Peyer's patch (tissue), 4 donors: ENCODE data around the gene OSBPL7. TPM values are rescaled to one million over a fixed set of nuclear protein-coding genes. Genes with fewer than 3 reads are reported as not detected.

Experiments
- DNase-seq, 3 donors: peaks; one replicate each; pipeline ENCODE4 v3.0.0-alpha.2; 2017 to 2019
- H3K27ac ChIP-seq, 4 donors: fragments of 200-600 bp; sonication (generic); one replicate each; pipeline ENCODE4 v1.5.1; 2016 to 2019
- H3K27me3 ChIP-seq, 2 donors: fragments of 200-600 bp; sonication (generic); one replicate each; pipeline ENCODE4 v1.5.1; 2019
- H3K36me3 ChIP-seq, 3 donors: fragments of 200-600 bp; sonication (generic); one replicate each; pipeline ENCODE4 v1.5.1; 2016 to 2019
- H3K4me1 ChIP-seq, 4 donors: fragments of 200-600 bp; sonication (generic); one replicate each; pipeline ENCODE4 v1.5.1; 2016 to 2019
- H3K4me3 ChIP-seq, 4 donors: fragments of 200-600 bp; sonication (generic); 1 replicate in 3 of 4; 2 replicates in 1 of 4; pipeline ENCODE4 v1.5.1; 2016 to 2019; ENCODE audit warnings: mild to moderate bottlenecking in 1 of 4
- H3K9me3 ChIP-seq, 4 donors: fragments of 200-600 bp; sonication (generic); one replicate each; pipeline ENCODE4 v1.5.1; 2016 to 2019; ENCODE audit warnings: mild to moderate bottlenecking in 1 of 4
- CTCF ChIP-seq, 6 experiments: fragments of 450-650 bp in 4 of 6; fragments of 200-600 bp in 2 of 6; sonication (generic) in 1 of 6; IDR thresholded peaks; one replicate each; pipeline ENCODE4 v1.5.1; 2017 to 2019; ENCODE audit warnings: antibody characterized with exemption in 6 of 6, mild to moderate bottlenecking in 3 of 6, moderate library complexity in 1 of 6
- POLR2A ChIP-seq, 2 donors: fragments of 450-650 bp; IDR thresholded peaks; one replicate each; pipeline ENCODE4 v1.5.1; 2017; ENCODE audit warnings: antibody characterized with exemption in 2 of 2, mild to moderate bottlenecking in 2 of 2, moderate library complexity in 2 of 2
- total RNA-seq, 4 donors: library from RNA; depleted of rRNA; stranded (reverse); fragments of >200 nt; gene quantifications; one replicate each; pipeline ENCODE4 v1.1.0, GENCODE V29; 2016

The OSBPL7 gene
- total RNA-seq, 4 donors from 2014 or later = 31.4 to 104 (median 70.9) TPM

- Histone ChIP-seq H3K9me3 (no peaks in the 10 kb centered on the region), H3K4me1 (peaks cover 0 to 31% (median 18%) of the 10 kb centered on the region in 4 donors), H3K27me3 (peaks cover 0 to 9% of the 10 kb centered on the region in 2 donors), H3K36me3 (peaks cover 0 to 16% (median 0%) of the 10 kb centered on the region in 3 donors), H3K4me3 (peak within 1 kb of the TSS; percentile 37 to 66 (median 52)), H3K27ac (peak within 1 kb of the TSS in 3 of 4 donors; percentile 63 to 80 (median 73))
- peak; percentile 32 to 94 (median 92) for DNase-seq
- TF ChIP-seq CTCF (IDR thresholded peaks at IDR 0.05) (peak in 4 of 6 experiments; percentile 12 to 56 (median 44)), POLR2A (IDR thresholded peaks at IDR 0.05) (peak; percentile 82 to 95)
Measured at GRCh38 chr17:47850692-47851573, 29.3 kb upstream of the OSBPL7 start, which contains the start of gene SP6. Gene SP6 (minus strand): TSS chr17:47851163. CDS start chr17:47848429, 2,734 bp downstream.

- DNase-seq = no peak
- TF ChIP-seq CTCF (IDR thresholded peaks at IDR 0.05) = no peak
- TF ChIP-seq POLR2A (IDR thresholded peaks at IDR 0.05) = no peak
- Histone ChIP-seq H3K4me1 (peaks cover 0 to 31% (median 18%) of the 10 kb centered on the region in 4 donors), H3K9me3 (no peaks in the 10 kb centered on the region), H3K4me3 (peak overlapping the region in 3 of 4 donors; percentile 37 to 66 (median 63)), H3K36me3 (peaks cover 0 to 16% (median 0%) of the 10 kb centered on the region in 3 donors), H3K27me3 (peaks cover 0 to 9% of the 10 kb centered on the region in 2 donors), H3K27ac (peak overlapping the region in 3 of 4 donors; percentile 63 to 80 (median 73))
Measured at GRCh38 chr17:47850373-47850691, 28.7 kb upstream of the OSBPL7 start.

GRCh38 chr17:47848198-47848513 is 26.6 kb upstream of the OSBPL7 start:
- Histone ChIP-seq H3K9me3 (no peaks in the 10 kb centered on the region), H3K4me3 (no peak overlapping the region), H3K4me1 (peaks cover 4 to 45% (median 18%) of the 10 kb centered on the region in 4 donors), H3K27ac (no peak overlapping the region), H3K36me3 (peaks cover 0 to 16% (median 0%) of the 10 kb centered on the region in 3 donors), H3K27me3 (peaks cover 0 to 9% of the 10 kb centered on the region in 2 donors)
- TF ChIP-seq POLR2A (IDR thresholded peaks at IDR 0.05) (no peak), CTCF (IDR thresholded peaks at IDR 0.05) (no peak)
- DNase-seq = no peak

- Histone ChIP-seq H3K27ac (no peak overlapping the region), H3K9me3 (no peaks in the 10 kb centered on the region), H3K36me3 (peaks cover 0 to 16% (median 0%) of the 10 kb centered on the region in 3 donors), H3K4me3 (no peak overlapping the region), H3K4me1 (peaks cover 4 to 51% (median 18%) of the 10 kb centered on the region in 4 donors), H3K27me3 (peaks cover 0 to 9% of the 10 kb centered on the region in 2 donors)
- TF ChIP-seq POLR2A (IDR thresholded peaks at IDR 0.05) = no peak
- peak in 2 of 6 experiments; percentile 21 to 25 for TF ChIP-seq CTCF (IDR thresholded peaks at IDR 0.05)
- DNase-seq = no peak
Measured at GRCh38 chr17:47847341-47848197, 26.0 kb upstream of the OSBPL7 start.

DNA sequence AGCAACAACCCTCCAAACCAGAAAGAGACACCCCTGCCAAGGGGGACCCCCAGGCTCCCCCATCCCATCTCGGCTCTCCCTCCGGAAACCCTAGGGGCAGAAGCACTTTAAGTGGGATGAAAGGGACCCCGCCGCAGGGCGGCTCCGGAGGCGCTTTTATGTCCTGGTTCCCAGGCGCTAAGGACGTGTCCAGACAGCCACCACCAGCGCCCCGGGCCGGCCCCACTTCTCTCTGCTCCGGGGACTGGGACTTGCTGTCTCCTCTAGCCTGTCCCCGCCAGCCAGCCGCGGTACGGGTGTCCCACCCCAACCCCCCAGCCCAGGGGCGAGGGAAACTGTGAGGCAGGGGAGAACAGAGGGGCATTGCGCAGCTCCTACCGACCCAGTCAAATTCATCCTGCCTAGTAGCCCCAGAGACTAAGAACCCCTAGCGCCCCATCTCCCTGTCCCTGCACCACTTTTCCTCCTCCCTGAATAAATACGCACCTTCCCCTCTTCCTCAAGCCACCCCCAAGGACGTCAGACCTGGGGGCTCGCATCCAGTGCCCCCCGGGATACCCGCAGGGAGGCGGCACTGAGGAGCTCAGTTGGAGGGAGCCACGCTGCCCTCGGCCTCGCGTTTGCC is 25.2 kb upstream of the OSBPL7 start:
- TF ChIP-seq POLR2A (IDR thresholded peaks at IDR 0.05) (no peak), CTCF (IDR thresholded peaks at IDR 0.05) (no peak)
- H3K27me3 ChIP-seq = peaks cover 0 to 9% of the 10 kb centered on the region in 2 donors
- H3K4me3 ChIP-seq = no peak overlapping the region
- no peak for DNase-seq
- H3K36me3 ChIP-seq = peaks cover 0 to 16% (median 0%) of the 10 kb centered on the region in 3 donors
- no peaks in the 10 kb centered on the region for H3K9me3 ChIP-seq
- H3K4me1 ChIP-seq = peaks cover 7 to 53% (median 16%) of the 10 kb centered on the region in 4 donors
- H3K27ac ChIP-seq = no peak overlapping the region
